ENCODE measurements around the gene PKP2. TPM values are rescaled to one million over a fixed set of nuclear protein-coding genes. Genes with fewer than 3 reads are reported as not detected.
"Not testable (repeated sequence)": the region's sequence is repeated elsewhere in the genome, so short reads cannot be mapped to it uniquely, and the experiment has no call there.

Gene PKP2
- total and polyA plus RNA-seq, 9 of the 15 experiments (the other 6 are each of a cell fraction or from before 2014, with no cell fraction given) = 1.6 to 4.2 (median 2.8) TPM

GRCh38 chr12:32892369-32892768 lies 4.2 kb downstream of the PKP2 start:
- H3K27ac ChIP-seq (ENCODE audit: extremely low read depth, low read depth, low read length); intact Hi-C loops (cut with micrococcal nuclease); in situ Hi-C loops (cut with MboI); H3K4me2 ChIP-seq (ENCODE audit: insufficient read depth, low read length); H3K9me1 ChIP-seq (ENCODE audit: control insufficient read depth, insufficient read depth, low read length); POLR2A ChIA-PET; DNase-seq (ENCODE audit: extremely low read depth in 1 of 4, low spot score in 3 of 4); H3K4me3 ChIP-seq; H3K9ac ChIP-seq (ENCODE audit: insufficient read depth in 1 of 2, low read depth in 2 of 2, low read length in 2 of 2); H2AFZ ChIP-seq (ENCODE audit: low read depth, low read length); ATAC-seq; H3K79me2 ChIP-seq (ENCODE audit: control insufficient read depth, insufficient read depth, low read length); H3K9me3 ChIP-seq (replicated peaks; ENCODE audit: control insufficient read depth, insufficient read depth, low read depth, low read length); BruUV-seq (replicated peaks); H4K20me1 ChIP-seq (replicated peaks; ENCODE audit: control insufficient read depth, insufficient read depth, low read length); H3K27me3 ChIP-seq (ENCODE audit: control insufficient read depth in 2 of 2, insufficient read depth in 2 of 2, low read length in 2 of 2); FAIRE-seq; CTCF ChIA-PET (ENCODE audit: low intra/inter-chr PET ratio); H3K36me3 ChIP-seq (ENCODE audit: control insufficient read depth, insufficient read depth, low read length); H3K4me1 ChIP-seq (replicated peaks in 1 of 2; ENCODE audit: control insufficient read depth in 2 of 2, insufficient read depth in 2 of 2, low read length in 2 of 2): not testable (repeated sequence)
- 0 out of 2 replicates have a peak, but pooled peaks have one; percentile 14 for TF ChIP-seq FOSL1 (tag; conservative IDR thresholded peaks at IDR 0.05)
- WGBS (ENCODE audit: insufficient coverage, low coverage, missing lambda C conversion rate) = 3% methylated on average over 3 of the region's 3 CpGs

- POLR2A ChIA-PET = no interaction called here
- Histone ChIP-seq H3K9me1 (ENCODE audit: control insufficient read depth, insufficient read depth, low read length) (no peaks in the 10 kb centered on the region), H3K4me2 (ENCODE audit: insufficient read depth, low read length) (no peak overlapping the region), H3K27me3 (ENCODE audit: control insufficient read depth in 2 of 2, insufficient read depth in 2 of 2, low read length in 2 of 2) (no peaks in the 10 kb centered on the region), H3K4me1 (replicated peaks in 1 of 2; ENCODE audit: control insufficient read depth in 2 of 2, insufficient read depth in 2 of 2, low read length in 2 of 2) (peaks cover 8% of the 10 kb centered on the region in 2 experiments; a peak in 3 of 5 replicates), H4K20me1 (replicated peaks; ENCODE audit: control insufficient read depth, insufficient read depth, low read length) (no peaks in the 10 kb centered on the region), H3K9me3 (replicated peaks; ENCODE audit: control insufficient read depth, insufficient read depth, low read depth, low read length) (no peaks in the 10 kb centered on the region), H3K9ac (ENCODE audit: insufficient read depth in 1 of 2, low read depth in 2 of 2, low read length in 2 of 2) (no peak overlapping the region), H2AFZ (ENCODE audit: low read depth, low read length) (no peak overlapping the region), H3K4me3 (no peak overlapping the region), H3K79me2 (ENCODE audit: control insufficient read depth, insufficient read depth, low read length) (no peaks in the 10 kb centered on the region), H3K36me3 (ENCODE audit: control insufficient read depth, insufficient read depth, low read length) (no peaks in the 10 kb centered on the region), H3K27ac (ENCODE audit: extremely low read depth, low read depth, low read length) (no peak overlapping the region)
- in situ Hi-C loops (cut with MboI) (no loop called here), intact Hi-C loops (cut with micrococcal nuclease) (no loop called here)
- BruUV-seq (replicated peaks) = no TSS peak
- TF ChIP-seq CREB5 (CRISPR knock-in tag; IDR thresholded peaks at IDR 0.05) (no peak), CGGBP1 (CRISPR knock-in tag; IDR thresholded peaks at IDR 0.05) (no peak), TCF7 (IDR thresholded peaks at IDR 0.05; ENCODE audit: borderline replicate concordance) (no peak), ZNF134 (CRISPR knock-in tag; conservative IDR thresholded peaks at IDR 0.05) (no peak), NR2C2 (CRISPR knock-in tag; IDR thresholded peaks at IDR 0.05) (no peak), NR2C2 (tag; IDR thresholded peaks at IDR 0.05) (peak; percentile 26; the same call in 1 of the 2 replicates), CEBPG (CRISPR knock-in tag; IDR thresholded peaks at IDR 0.05) (no peak), CEBPG (tag; conservative IDR thresholded peaks at IDR 0.05 in 1 of 2, IDR thresholded peaks at IDR 0.05 in 1 of 2) (peak in 1 of 2 experiments; percentile 42; a peak in 1 of 4 replicates), MLLT1 (IDR thresholded peaks at IDR 0.05) (no peak)
- FAIRE-seq = no peak
- 13% methylated on average over 4 of the region's 5 CpGs for WGBS (ENCODE audit: insufficient coverage, low coverage, missing lambda C conversion rate)
- no peak for ATAC-seq
- no peak for DNase-seq (ENCODE audit: extremely low read depth in 1 of 4, low spot score in 3 of 4)
- CTCF ChIA-PET (ENCODE audit: low intra/inter-chr PET ratio) = no interaction called here
Measured at GRCh38 chr12:32891956-32892355, 4.6 kb downstream of the PKP2 start.
